ENCODE data around the gene RDH5. TPM values are rescaled to one million over a fixed set of nuclear protein-coding genes. Genes with fewer than 3 reads are reported as not detected.

RDH5 gene
- total and polyA plus RNA-seq, 8 donors: 1.3 to 12.6 (median 3.4) TPM

GRCh38 chr12:55708695-55709233 lies 11.4 kb upstream of the RDH5 start:
- FAIRE-seq: no peak

GRCh38 chr12:55711786-55712553 lies 8.2 kb upstream of the RDH5 start:
- Histone ChIP-seq H3K27ac (no peak overlapping the region), H3K4me1 (peaks cover 9 to 13% (median 13%) of the 10 kb centered on the region in 3 donors), H3K9me3 (no peaks in the 10 kb centered on the region), H3K27me3 (no peaks in the 10 kb centered on the region), H3K4me3 (no peak overlapping the region), H3K36me3 (no peaks in the 10 kb centered on the region)
- intact Hi-C loops (cut with DNase I): no loop called here
- no peak for FAIRE-seq
- WGBS, 2 donors: 71 to 72% methylated on average over 4 of the region's 4 CpGs
- ATAC-seq: no peak
- TF ChIP-seq, protein P1, sequence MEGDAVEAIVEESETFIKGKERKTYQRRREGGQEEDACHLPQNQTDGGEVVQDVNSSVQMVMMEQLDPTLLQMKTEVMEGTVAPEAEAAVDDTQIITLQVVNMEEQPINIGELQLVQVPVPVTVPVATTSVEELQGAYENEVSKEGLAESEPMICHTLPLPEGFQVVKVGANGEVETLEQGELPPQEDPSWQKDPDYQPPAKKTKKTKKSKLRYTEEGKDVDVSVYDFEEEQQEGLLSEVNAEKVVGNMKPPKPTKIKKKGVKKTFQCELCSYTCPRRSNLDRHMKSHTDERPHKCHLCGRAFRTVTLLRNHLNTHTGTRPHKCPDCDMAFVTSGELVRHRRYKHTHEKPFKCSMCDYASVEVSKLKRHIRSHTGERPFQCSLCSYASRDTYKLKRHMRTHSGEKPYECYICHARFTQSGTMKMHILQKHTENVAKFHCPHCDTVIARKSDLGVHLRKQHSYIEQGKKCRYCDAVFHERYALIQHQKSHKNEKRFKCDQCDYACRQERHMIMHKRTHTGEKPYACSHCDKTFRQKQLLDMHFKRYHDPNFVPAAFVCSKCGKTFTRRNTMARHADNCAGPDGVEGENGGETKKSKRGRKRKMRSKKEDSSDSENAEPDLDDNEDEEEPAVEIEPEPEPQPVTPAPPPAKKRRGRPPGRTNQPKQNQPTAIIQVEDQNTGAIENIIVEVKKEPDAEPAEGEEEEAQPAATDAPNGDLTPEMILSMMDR (IDR thresholded peaks at IDR 0.05): no peak
- no peak for DNase-seq

More at GRCh38 chr12:55708695-55709233, 11.4 kb upstream of the RDH5 start:
- intact Hi-C loops (cut with DNase I): no loop called here
- ATAC-seq (no peak), DNase-seq (no peak)
- Histone ChIP-seq H3K36me3 (no peaks in the 10 kb centered on the region), H3K4me1 (peaks cover 0 to 4% (median 0%) of the 10 kb centered on the region in 3 donors), H3K27ac (no peak overlapping the region), H3K9me3 (no peaks in the 10 kb centered on the region), H3K27me3 (no peaks in the 10 kb centered on the region), H3K4me3 (peak overlapping the region in 1 of 4 donors; percentile 62)
- TF ChIP-seq, protein P1 (IDR thresholded peaks at IDR 0.05): no peak
- WGBS, 2 donors: 34 to 57% methylated on average over 3 of the region's 3 CpGs

GRCh38 chr12:55712700-55713415 lies 7.3 kb upstream of the RDH5 start:
- peaks cover 14 to 18% (median 15%) of the 10 kb centered on the region in 3 donors for H3K4me1 ChIP-seq
- intact Hi-C loops (cut with DNase I): no loop called here
- H3K4me3 ChIP-seq: no peak overlapping the region
- no peak for ATAC-seq
- no peaks in the 10 kb centered on the region for H3K9me3 ChIP-seq
- H3K36me3 ChIP-seq: no peaks in the 10 kb centered on the region
- DNase-seq: no peak
- FAIRE-seq: no peak
- WGBS, 2 donors: 35 to 44% methylated on average over 1 of the region's 1 CpG
- no peak overlapping the region for H3K27ac ChIP-seq
- no peaks in the 10 kb centered on the region for H3K27me3 ChIP-seq
- TF ChIP-seq, protein P1 (IDR thresholded peaks at IDR 0.05): no peak

DNA sequence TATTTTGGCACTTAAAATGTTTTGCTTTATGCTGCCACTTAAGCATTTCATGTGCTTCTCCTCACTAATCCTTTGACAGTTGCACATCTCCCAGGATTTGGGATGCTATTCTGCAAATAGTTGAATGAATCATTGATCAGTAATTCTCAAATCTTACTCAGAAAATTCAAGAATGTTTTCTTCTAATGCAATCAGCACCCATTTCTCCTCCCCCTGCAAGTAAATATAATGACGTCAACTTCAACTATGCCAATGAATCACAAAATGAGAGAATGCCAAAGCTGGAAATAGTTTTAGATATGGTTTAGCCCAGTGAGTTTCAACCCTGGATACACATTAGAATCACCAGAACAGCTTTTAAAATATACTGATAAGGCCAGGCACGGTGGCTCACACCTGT lies 6.5 kb upstream of the RDH5 start:
- no peaks in the 10 kb centered on the region for H3K9me3 ChIP-seq
- H3K27ac ChIP-seq: no peak overlapping the region
- no peaks in the 10 kb centered on the region for H3K27me3 ChIP-seq
- ATAC-seq: no peak
- no peak overlapping the region for H3K4me3 ChIP-seq
- intact Hi-C loops (cut with DNase I): no loop called here
- peaks cover 14 to 26% (median 15%) of the 10 kb centered on the region in 3 donors for H3K4me1 ChIP-seq
- 40 to 56% methylated on average over 2 of the region's 2 CpGs for WGBS, 2 donors
- FAIRE-seq: no peak
- TF ChIP-seq, protein P1 (IDR thresholded peaks at IDR 0.05): no peak
- H3K36me3 ChIP-seq: no peaks in the 10 kb centered on the region
- no peak for DNase-seq

Measured in pancreas (tissue), 10 donors.